NCI-H2029 (cell line): ENCODE data around the gene ATPAF1.
"Not testable (repeated sequence)": the region's sequence is repeated elsewhere in the genome, so short reads cannot be mapped to it uniquely, and the experiment has no call there.

Source experiments
- DNase-seq: peaks from one replicate; lab custom pipeline; 2025; lab: John Stamatoyannopoulos, UW

Gene ATPAF1

GRCh38 chr1:46681333-46682034 lies 13.3 kb upstream of the ATPAF1 start:
- DNase-seq = peak; percentile 34

GRCh38 chr1:46679789-46680573 lies 11.8 kb upstream of the ATPAF1 start:
- no peak for DNase-seq

DNA sequence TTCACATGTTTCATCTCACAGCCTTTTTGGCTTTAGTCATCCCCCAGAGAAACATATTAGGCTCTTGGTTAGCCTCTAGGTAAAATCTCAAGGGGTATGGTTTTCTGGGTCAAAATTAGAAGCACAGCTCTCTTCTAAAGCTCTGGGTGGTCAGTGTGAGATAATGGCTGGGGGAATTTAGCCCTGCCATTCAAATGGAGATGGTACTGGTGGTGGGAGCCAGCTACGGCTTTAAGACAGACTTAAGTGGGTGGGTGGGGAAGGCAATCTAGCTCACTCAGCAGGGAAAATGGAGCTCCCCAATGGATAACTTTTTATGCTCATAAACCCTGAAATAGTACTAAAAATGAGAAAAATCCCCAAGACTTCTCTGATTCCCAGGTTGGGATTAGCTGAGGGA lies 9.2 kb upstream of the ATPAF1 start:
- no peak for DNase-seq

GRCh38 chr1:46676531-46676930 lies 8.4 kb upstream of the ATPAF1 start:
- DNase-seq = no peak

DNA sequence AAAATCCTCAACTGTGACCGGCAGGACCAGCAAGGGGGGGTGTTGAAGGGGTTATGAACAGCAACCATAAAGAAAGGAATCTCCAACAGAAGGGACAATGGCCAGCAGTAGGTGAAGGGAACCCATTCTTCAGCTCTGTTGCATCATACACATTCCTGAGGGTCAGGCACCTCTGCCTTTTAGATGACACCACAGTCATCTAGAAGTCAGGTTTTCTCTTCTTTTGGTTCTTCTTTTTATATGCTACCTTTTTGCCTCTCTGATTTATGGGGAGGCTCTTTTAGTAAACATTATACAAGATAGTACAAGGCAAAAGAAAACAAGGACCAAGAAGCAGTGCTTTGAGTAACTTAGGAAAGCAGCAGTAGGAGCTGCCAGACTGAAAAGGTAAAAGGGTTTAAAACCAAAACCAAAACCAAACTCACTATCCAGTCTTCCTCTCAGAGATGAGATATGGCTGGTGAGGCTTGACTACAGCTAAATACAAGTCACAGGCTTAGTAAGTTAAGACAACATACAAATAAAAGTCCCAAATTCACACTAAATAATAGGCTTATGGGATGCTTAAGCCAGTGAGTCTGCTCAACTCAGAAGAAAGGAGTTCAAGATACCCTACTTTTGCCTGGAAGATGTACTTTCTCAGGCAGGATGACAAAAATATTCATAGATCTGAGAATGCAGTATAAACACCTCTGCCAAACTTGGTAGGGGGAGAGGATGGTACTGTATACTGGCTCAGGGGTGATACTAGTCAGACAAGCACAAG lies 7.6 kb upstream of the ATPAF1 start:
- no peak for DNase-seq

- no peak for DNase-seq
These were observed 5.6 kb upstream of the ATPAF1 start for GRCh38 chr1:46673749-46674182.

DNA sequence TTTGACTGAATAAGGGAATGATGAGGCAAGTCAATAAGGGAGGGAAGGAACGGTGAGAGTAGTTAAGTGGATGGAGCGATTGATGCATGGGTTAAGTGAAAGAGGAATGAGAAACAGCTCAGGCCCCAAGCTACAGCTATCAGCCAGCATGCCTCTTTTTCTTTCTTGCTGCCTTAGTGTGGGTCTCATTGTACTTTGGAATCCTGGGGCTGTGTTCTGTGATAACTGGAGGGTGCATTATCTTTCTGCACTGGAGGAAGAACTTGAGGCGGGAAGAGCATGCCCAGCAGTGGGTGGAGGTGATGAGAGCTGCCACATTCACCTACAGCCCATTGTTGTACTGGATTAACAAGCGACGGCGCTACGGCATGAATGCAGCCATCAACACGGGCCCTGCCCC lies 4.5 kb upstream of the ATPAF1 start:
- no peak for DNase-seq

DNA sequence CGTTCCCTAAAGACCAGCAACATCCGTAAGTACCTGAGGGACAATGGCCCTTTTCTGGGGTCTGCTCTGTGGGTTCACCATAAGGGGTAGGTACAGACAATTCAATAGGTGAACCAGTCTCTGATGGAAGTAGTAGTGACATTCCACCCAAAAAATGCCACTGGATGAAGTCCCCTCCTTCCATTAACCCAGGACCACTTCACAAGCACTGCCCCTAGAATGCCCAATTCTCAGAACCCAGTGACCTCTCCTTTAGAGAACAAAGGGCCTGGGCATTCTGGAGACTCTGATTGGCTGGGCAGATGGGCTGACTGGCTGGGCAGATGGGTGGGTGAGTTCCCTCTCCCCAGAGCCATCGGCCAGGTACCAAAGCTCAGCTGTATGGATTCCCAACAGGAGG lies 3.4 kb upstream of the ATPAF1 start, which contains the start of gene TEX38:
TEX38 (plus strand) TSS at position 301 of the 400 bp plus-strand sequence; CDS start at position 382, 81 bp downstream.
- DNase-seq = no peak

DNA sequence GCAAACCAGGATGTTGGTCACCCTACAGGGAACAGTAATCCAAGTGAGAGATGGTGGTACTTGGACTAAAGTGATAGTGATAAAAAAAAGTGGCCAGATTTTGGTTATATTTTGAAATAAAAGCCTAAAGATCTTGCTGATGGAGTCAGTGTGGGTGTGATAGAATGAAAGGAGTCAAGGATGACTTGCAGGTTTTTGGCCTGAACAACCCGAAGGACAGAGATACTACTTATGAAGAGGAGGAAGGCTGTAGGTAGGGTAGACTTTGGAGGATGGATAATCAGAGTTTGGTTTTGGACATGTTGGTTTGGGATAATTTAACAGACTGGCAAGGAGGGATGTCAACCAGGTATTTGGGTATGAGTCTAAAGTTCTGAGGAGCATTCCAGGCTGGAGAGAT lies 2.0 kb upstream of the ATPAF1 start:
- no peak for DNase-seq

DNA sequence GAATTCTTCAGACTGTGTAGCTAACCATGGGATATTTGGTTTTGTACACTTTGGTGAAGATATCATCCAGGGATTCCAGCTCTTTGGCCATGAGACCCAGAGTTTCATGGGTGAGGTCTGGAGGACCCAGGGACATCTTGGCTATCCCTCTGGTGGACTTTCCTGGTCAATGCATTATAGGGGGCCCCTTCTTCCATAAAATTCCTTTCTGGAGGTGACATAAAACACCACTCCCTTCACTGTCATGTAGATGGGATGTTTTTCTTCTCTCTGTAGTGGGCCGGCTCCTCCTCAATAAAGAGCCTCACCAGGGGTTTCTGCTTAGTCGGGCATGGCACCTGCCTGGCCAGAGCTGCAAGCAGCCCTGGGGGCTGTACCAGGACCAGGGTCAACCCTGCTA lies 2.2 kb downstream of the ATPAF1 start:
- no peak for DNase-seq

GRCh38 chr1:46662919-46663318 lies 5.2 kb downstream of the ATPAF1 start:
- not testable (repeated sequence) for DNase-seq

DNA sequence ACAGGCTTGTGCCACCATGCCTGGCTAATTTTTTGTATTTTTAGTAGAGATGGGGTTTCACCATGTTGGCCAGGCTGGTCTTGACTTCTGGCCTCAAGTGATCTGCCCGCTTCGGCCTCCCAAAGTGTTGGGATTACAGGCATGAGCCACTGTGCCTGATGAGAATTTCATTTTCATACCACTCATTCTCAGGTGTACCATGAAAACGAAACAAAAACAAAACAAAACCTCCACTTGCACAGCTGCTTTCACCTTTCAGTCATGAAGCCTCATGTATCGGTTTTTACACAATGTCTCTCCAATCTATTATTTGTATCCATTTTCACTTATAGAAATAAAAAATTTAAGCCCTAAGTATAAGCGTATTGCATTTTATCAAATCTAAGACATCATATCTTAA lies 8.0 kb downstream of the ATPAF1 start:
- not testable (repeated sequence) for DNase-seq

DNA sequence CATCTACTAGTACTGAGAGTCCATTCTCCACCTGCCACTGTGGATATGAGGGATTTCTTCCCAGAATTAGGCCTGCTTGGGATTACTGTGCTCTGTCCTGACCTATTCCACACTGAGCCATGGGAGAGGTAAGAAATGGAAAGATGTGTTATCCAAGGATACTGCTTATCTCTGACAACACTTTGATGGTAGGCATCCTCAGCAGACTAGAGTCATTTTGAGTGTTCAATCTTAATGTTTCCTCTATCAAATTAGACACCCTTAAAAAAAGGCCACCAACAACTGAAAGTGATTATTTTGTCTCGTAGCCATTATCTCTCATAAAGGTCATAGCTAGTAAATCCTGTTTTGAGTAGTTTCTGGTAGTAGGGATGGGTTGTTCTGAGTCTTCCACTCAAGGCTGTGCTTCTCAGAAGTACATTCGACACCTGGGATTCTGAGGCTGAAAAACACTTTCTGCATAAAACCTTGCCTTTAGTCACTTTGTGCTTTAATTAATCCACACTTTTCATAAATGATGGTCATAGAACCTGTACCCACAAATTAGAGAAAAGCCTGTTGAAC lies 8.8 kb downstream of the ATPAF1 start:
- DNase-seq = no peak

DNA sequence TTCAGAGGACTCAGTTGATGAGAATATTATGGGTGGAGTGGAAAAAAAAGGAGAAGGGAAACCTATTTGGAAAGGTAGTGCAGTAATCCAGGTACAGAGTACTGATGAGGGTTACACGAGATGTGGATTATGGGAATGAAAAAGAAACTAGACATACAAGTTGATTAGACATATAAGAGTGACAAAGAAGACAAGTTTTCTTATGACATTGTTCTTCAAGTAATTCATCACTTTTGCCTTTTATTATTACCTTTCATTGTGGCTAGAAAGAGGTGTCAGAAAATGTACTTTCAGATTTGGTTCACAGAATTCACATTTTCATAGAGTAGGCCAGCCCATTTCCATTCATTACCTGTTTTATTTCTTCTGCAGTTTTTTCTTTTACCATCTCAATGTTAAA lies 10.4 kb downstream of the ATPAF1 start:
- no peak for DNase-seq

- no peak for DNase-seq
These were observed 11.5 kb downstream of the ATPAF1 start for GRCh38 chr1:46656643-46657042.

GRCh38 chr1:46655848-46656247 lies 12.3 kb downstream of the ATPAF1 start:
- no peak for DNase-seq

DNA sequence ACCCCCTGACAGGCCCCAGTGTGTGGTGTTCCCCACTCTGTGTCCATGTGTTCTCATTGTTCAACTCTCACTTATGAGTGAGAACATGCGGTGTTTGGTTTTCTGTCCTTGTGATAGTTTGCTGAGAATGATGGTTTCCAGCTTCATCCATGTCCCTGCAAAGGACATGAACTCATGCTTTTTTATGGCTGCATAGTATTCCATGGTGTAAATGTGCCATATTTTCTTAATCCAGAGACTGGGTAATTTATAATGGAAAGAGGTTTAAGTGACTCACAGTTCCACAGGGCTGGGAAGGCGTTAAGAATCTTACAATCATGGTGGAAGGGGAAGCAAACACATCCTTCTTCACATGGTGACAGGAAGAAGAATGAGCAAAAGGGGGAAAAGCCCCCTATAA lies 13.5 kb downstream of the ATPAF1 start:
- DNase-seq = not testable (repeated sequence)

DNA sequence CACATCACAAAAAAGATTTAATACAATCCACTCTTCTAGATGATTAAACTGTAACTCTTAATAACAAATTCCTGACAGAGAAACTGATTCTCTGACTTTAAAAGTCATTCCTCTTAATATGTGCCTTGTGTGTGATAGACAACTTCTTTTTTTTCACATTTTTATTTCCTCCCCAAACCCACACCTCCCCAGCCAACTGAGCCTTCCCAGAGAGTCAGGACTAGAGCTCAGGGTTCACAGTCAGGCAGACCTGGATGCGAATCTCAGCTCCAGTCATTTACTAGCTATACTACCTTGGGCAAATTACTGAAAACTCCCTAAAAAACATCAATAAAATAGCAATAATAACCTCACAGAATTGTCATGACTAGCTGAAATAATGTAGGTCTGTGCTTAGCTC lies 14.2 kb downstream of the ATPAF1 start:
- no peak for DNase-seq

- DNase-seq = no peak
These were observed 14.7 kb downstream of the ATPAF1 start for GRCh38 chr1:46653405-46653958.

- DNase-seq = no peak
These were observed 15.7 kb downstream of the ATPAF1 start for GRCh38 chr1:46652321-46653100.

DNA sequence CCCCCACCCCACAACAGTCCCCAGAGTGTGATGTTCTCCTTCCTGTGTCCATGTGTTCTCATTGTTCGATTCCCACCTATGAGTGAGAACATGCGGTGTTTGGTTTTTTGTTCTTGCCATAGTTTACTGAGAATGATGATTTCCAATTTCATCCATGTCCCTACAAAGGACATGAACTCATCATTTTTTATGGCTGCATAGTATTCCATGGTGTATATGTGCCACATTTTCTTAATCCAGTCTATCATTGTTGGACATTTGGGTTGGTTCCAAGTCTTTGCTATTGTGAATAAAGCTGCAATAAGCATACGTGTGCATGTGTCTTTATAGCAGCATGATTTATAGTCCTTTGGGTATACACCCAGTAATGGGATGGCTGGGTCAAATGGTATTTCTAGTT lies 17.0 kb downstream of the ATPAF1 start:
- DNase-seq = not testable (repeated sequence)
